GM12873 (cell line): ENCODE measurements around the gene RPL10A.

ENCODE experiments used
- CTCF ChIP-seq: IDR thresholded peaks from 2 replicates; pipeline ENCODE4 v1.5.1; 2012; ENCODE audit warnings: low read depth, mild to moderate bottlenecking, moderate library complexity, low read length, control low read depth; ENCODE audit not compliant: insufficient read depth; ENCODE audit errors: missing control alignments

RPL10A gene

GRCh38 chr6:35468181-35468979 lies at the start of gene RPL10A:
RPL10A (plus strand) TSS chr6:35468401; CDS start chr6:35468435, 34 bp downstream.
- peak; percentile 99 for TF ChIP-seq CTCF

- peak; percentile 11 for TF ChIP-seq CTCF
Observed at GRCh38 chr6:35419417-35419816, 48.8 kb upstream of the RPL10A start.

GRCh38 chr6:35419961-35420360 lies 48.2 kb upstream of the RPL10A start:
- no peak for TF ChIP-seq CTCF

GRCh38 chr6:35425284-35425683 lies 42.9 kb upstream of the RPL10A start:
- TF ChIP-seq CTCF = no peak

GRCh38 chr6:35426074-35426473 lies 42.1 kb upstream of the RPL10A start:
- no peak for TF ChIP-seq CTCF

GRCh38 chr6:35427435-35427834 lies 40.8 kb upstream of the RPL10A start:
- TF ChIP-seq CTCF = no peak

GRCh38 chr6:35427851-35428321 lies 40.3 kb upstream of the RPL10A start:
- TF ChIP-seq CTCF = no peak
